HEK293 (cell line): ENCODE data around the gene ZP4.

ENCODE experiments used
- CTCF ChIA-PET: fragments of 350-600 bp; formaldehyde crosslinking; extraction: SDS; loops from one replicate; lab custom pipeline; 2021; ENCODE audit warnings: antibody characterized with exemption; lab: Yijun Ruan, JAX
- POLR2A ChIA-PET: fragments of 300-600 bp; formaldehyde crosslinking; extraction: SDS; loops from one replicate; lab custom pipeline; 2020; ENCODE audit warnings: antibody characterized with exemption, inconsistent platforms; lab: Yijun Ruan, JAX
- H3K27ac ChIP-seq: fragments of 200-500 bp; sonication (Bioruptor generic); 2 replicates; pipeline ENCODE4 v1.5.1; 2014; ENCODE audit warnings: low read depth, low read length, control low read depth, inconsistent platforms; ENCODE audit errors: extremely low read depth
- H3K36me3 ChIP-seq, 2 experiments: fragments of 200-500 bp in 1 of 2; sonication (Bioruptor generic) in 1 of 2; 1 replicate in 1 of 2; 2 replicates in 1 of 2; pipeline ENCODE4 v1.5.1; 2014 to 2017; ENCODE audit warnings: inconsistent platforms in 2 of 2, low read length in 2 of 2; ENCODE audit not compliant: control insufficient read depth in 2 of 2, insufficient read depth in 1 of 2
- H3K4me1 ChIP-seq: fragments of 200-500 bp; sonication (Bioruptor generic); 2 replicates; pipeline ENCODE4 v1.5.1; 2014; ENCODE audit warnings: mild to moderate bottlenecking, low read length, inconsistent platforms; ENCODE audit not compliant: control insufficient read depth, insufficient read depth
- H3K4me3 ChIP-seq: 2 replicates; pipeline ENCODE4 v1.5.1; 2011; ENCODE audit warnings: low read depth, mild to moderate bottlenecking, control low read depth, low read length, moderate library complexity
- H3K9me3 ChIP-seq: fragments of 200-500 bp; sonication (Bioruptor generic); 2 replicates; pipeline ENCODE4 v1.5.1; 2014; ENCODE audit warnings: low read depth, low read length, inconsistent platforms; ENCODE audit not compliant: control insufficient read depth, insufficient read depth
- HOXD13 ChIP-seq: sonication (generic); formaldehyde crosslinking; IDR thresholded peaks from 2 replicates; pipeline ENCODE4 v1.8.0; 2022; ENCODE audit warnings: missing genetic modification reagents, borderline replicate concordance
- KLF16 ChIP-seq: fragments of 450-650 bp; formaldehyde crosslinking; IDR thresholded peaks from 2 replicates; pipeline ENCODE4 v1.5.1; 2017; ENCODE audit warnings: missing biosample characterization, missing genetic modification characterization
- YY1 ChIP-seq: fragments of 450-650 bp; formaldehyde crosslinking; IDR thresholded peaks from 2 replicates; pipeline ENCODE4 v1.5.1; 2018; ENCODE audit warnings: missing biosample characterization, missing genetic modification characterization
- ZBTB21 ChIP-seq: fragments of 450-650 bp; formaldehyde crosslinking; IDR thresholded peaks from 2 replicates; pipeline ENCODE4 v1.5.1; 2017; ENCODE audit warnings: missing biosample characterization, missing genetic modification characterization
- ZBTB8A ChIP-seq: fragments of 450-650 bp; formaldehyde crosslinking; IDR thresholded peaks from 2 replicates; pipeline ENCODE4 v1.5.1; 2016; ENCODE audit warnings: missing biosample characterization, missing genetic modification characterization
- ZIC2 ChIP-seq: fragments of 450-650 bp; formaldehyde crosslinking; IDR thresholded peaks from 2 replicates; pipeline ENCODE4 v1.5.1; 2016; ENCODE audit warnings: missing biosample characterization, missing genetic modification characterization
- ZNF155 ChIP-seq: fragments of 450-650 bp; formaldehyde crosslinking; IDR thresholded peaks from 2 replicates; pipeline ENCODE4 v1.5.1; 2016; ENCODE audit warnings: missing biosample characterization, missing genetic modification characterization
- ZNF169 ChIP-seq: fragments of 450-650 bp; formaldehyde crosslinking; IDR thresholded peaks from 2 replicates; pipeline ENCODE4 v1.5.1; 2016; ENCODE audit warnings: missing biosample characterization, missing genetic modification characterization
- ZNF184 ChIP-seq: fragments of 450-650 bp; IDR thresholded peaks from 2 replicates; pipeline ENCODE4 v1.5.1; 2018; ENCODE audit warnings: missing biosample characterization, mild to moderate bottlenecking, missing genetic modification characterization
- ZNF214 ChIP-seq: fragments of 450-650 bp; formaldehyde crosslinking; IDR thresholded peaks from 2 replicates; pipeline ENCODE4 v1.5.1; 2017; ENCODE audit warnings: missing biosample characterization, mild to moderate bottlenecking, missing genetic modification characterization, borderline replicate concordance
- ZNF223 ChIP-seq: fragments of 450-650 bp; formaldehyde crosslinking; IDR thresholded peaks from 2 replicates; pipeline ENCODE4 v1.5.1; 2016; ENCODE audit warnings: missing biosample characterization, missing genetic modification characterization
- ZNF23 ChIP-seq: fragments of 450-650 bp; formaldehyde crosslinking; IDR thresholded peaks from 2 replicates; pipeline ENCODE4 v1.5.1; 2016; ENCODE audit warnings: missing biosample characterization, missing genetic modification characterization, borderline replicate concordance
- ZNF335 ChIP-seq: fragments of 450-650 bp; formaldehyde crosslinking; conservative IDR thresholded peaks from 2 replicates; pipeline ENCODE4 v1.5.1; 2016; ENCODE audit warnings: missing biosample characterization, missing genetic modification characterization
- ZNF354C ChIP-seq: fragments of 450-650 bp; formaldehyde crosslinking; IDR thresholded peaks from 2 replicates; pipeline ENCODE4 v1.5.1; 2016; ENCODE audit warnings: missing biosample characterization, missing genetic modification characterization, low read depth, borderline replicate concordance
- ZNF423 ChIP-seq: fragments of 450-650 bp; formaldehyde crosslinking; IDR thresholded peaks from 2 replicates; pipeline ENCODE4 v1.5.1; 2016; ENCODE audit warnings: missing biosample characterization, missing genetic modification characterization
- ZNF501 ChIP-seq: fragments of 450-650 bp; formaldehyde crosslinking; IDR thresholded peaks from 2 replicates; pipeline ENCODE4 v1.5.1; 2016; ENCODE audit warnings: missing biosample characterization, missing genetic modification characterization
- ZNF514 ChIP-seq: fragments of 450-650 bp; formaldehyde crosslinking; IDR thresholded peaks from 2 replicates; pipeline ENCODE4 v1.5.1; 2016; ENCODE audit warnings: missing biosample characterization, missing genetic modification characterization
- ZNF529 ChIP-seq: fragments of 450-650 bp; formaldehyde crosslinking; IDR thresholded peaks from 2 replicates; pipeline ENCODE4 v1.5.1; 2017; ENCODE audit warnings: missing genetic modification characterization, missing biosample characterization; ENCODE audit not compliant: insufficient replicate concordance
- ZNF549 ChIP-seq: fragments of 450-650 bp; IDR thresholded peaks from 2 replicates; pipeline ENCODE4 v1.5.1; 2018; ENCODE audit warnings: missing biosample characterization, missing genetic modification characterization, mild to moderate bottlenecking, inconsistent platforms, moderate library complexity
- ZNF571 ChIP-seq: fragments of 450-650 bp; formaldehyde crosslinking; IDR thresholded peaks from 2 replicates; pipeline ENCODE4 v1.5.0; 2017; ENCODE audit warnings: missing biosample characterization, missing genetic modification characterization
- ZNF626 ChIP-seq: fragments of 450-650 bp; sonication (Bioruptor Pico); formaldehyde crosslinking; IDR thresholded peaks from 2 replicates; pipeline ENCODE4 v1.5.1; 2018; ENCODE audit warnings: missing biosample characterization, missing genetic modification characterization, inconsistent platforms
- ZNF658 ChIP-seq: fragments of 450-650 bp; formaldehyde crosslinking; IDR thresholded peaks from 2 replicates; pipeline ENCODE4; 2016; ENCODE audit warnings: missing biosample characterization, missing genetic modification characterization
- ZNF677 ChIP-seq: fragments of 450-650 bp; IDR thresholded peaks from 2 replicates; pipeline ENCODE4 v1.5.0; 2018; ENCODE audit warnings: missing biosample characterization, mild to moderate bottlenecking, missing genetic modification characterization, moderate library complexity
- ZNF707 ChIP-seq: fragments of 450-650 bp; formaldehyde crosslinking; IDR thresholded peaks from 2 replicates; pipeline ENCODE4 v1.5.1; 2016; ENCODE audit warnings: missing biosample characterization, missing genetic modification characterization
- ZNF792 ChIP-seq: fragments of 450-650 bp; formaldehyde crosslinking; IDR thresholded peaks from 2 replicates; pipeline ENCODE4 v1.5.1; 2016; ENCODE audit warnings: missing biosample characterization, missing genetic modification characterization
- ZSCAN30 ChIP-seq: fragments of 450-650 bp; IDR thresholded peaks from 2 replicates; pipeline ENCODE4 v1.5.1; 2018; ENCODE audit warnings: missing biosample characterization, mild to moderate bottlenecking, missing genetic modification characterization, moderate library complexity
- TF ChIP-seq, protein P1 (sequence below): fragments of 450-650 bp; formaldehyde crosslinking; IDR thresholded peaks from 2 replicates; pipeline ENCODE4; 2016; ENCODE audit warnings: missing biosample characterization, missing genetic modification characterization
- TF ChIP-seq, protein P2 (sequence below): fragments of 450-650 bp; formaldehyde crosslinking; IDR thresholded peaks from 2 replicates; pipeline ENCODE4 v1.5.1; 2016; ENCODE audit warnings: missing biosample characterization, missing genetic modification characterization
- TF ChIP-seq, protein P3 (sequence below): fragments of 450-650 bp; formaldehyde crosslinking; IDR thresholded peaks from 2 replicates; pipeline ENCODE4 v1.5.1; 2016; ENCODE audit warnings: missing biosample characterization, missing genetic modification characterization
- TF ChIP-seq, protein P4 (sequence below): fragments of 450-650 bp; formaldehyde crosslinking; IDR thresholded peaks from 2 replicates; pipeline ENCODE4 v1.5.1; 2017; ENCODE audit warnings: missing biosample characterization, missing genetic modification characterization
- TF ChIP-seq, protein P5 (sequence below): fragments of 450-650 bp; formaldehyde crosslinking; IDR thresholded peaks from 2 replicates; pipeline ENCODE4 v1.5.1; 2016; ENCODE audit warnings: missing biosample characterization, missing genetic modification characterization
- TF ChIP-seq, protein P6 (sequence below): fragments of 450-650 bp; formaldehyde crosslinking; IDR thresholded peaks from 2 replicates; pipeline ENCODE4 v1.5.1; 2016; ENCODE audit warnings: missing biosample characterization, missing genetic modification characterization

Gene ZP4

DNA sequence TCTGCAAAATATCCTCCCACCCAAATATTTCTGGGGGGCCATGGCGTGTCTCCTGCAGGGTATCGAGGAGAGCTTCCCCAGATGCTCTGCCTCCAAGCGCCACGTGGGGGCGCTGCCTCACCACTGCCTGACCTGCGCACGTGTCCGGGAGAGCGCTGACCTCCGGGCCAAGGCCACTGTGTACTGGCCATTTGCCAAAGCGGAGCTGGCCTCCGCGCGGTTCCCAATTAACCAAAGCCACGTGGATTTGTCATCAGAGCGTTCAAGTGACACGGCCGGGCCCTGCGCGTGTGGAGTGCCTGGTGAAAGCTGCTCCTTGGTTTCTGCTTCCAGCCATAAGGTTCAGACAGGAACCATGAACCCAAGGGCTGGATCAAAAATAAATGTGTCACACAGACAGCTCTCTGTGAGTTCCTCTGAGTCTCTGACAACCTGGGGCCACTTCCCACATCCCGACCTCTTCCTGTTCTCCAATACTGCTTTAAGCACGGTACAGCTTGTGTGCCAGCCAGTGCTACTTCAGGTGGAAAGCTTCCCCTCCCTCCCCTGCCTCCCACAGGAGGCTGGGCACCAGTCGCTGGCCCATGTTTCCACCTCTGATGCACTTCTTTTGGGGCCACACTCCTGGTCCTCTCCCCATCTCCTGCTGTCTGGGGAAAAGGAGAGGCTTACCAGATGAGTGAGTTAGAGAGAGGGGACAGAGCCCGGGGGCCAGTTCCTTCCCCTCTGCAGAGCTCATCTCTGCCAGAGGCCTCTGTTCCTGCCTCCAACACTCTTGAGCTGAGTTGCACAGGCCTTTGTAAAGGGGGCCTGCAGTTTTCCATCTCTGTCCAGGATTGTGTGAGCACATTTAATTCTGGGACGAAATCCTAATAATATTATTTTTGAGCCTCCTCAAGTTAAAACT, 26.1 kb downstream of the ZP4 start:
- POLR2A ChIA-PET = no interaction called here
- H3K4me3 ChIP-seq = peak overlapping the region; percentile 14
- TF ChIP-seq ZNF169 (tag by site-specific recombination) (no peak), ZNF658 (tag by site-specific recombination) (no peak), ZNF223 (tag by site-specific recombination) (no peak), ZNF354C (tag by site-specific recombination) (no peak), ZIC2 (tag by site-specific recombination) (no peak), ZNF23 (tag by site-specific recombination) (no peak), ZNF549 (tag by site-specific recombination) (no peak), ZBTB21 (tag by site-specific recombination) (peak; percentile 36; the same call in 1 of the 2 replicates), ZNF571 (tag by site-specific recombination) (no peak), ZNF707 (tag by site-specific recombination) (no peak), ZNF214 (no peak), ZBTB8A (no peak; the same call in 1 of the 2 replicates), KLF16 (tag by site-specific recombination) (peak; percentile 19; the same call in 1 of the 2 replicates), ZNF501 (tag by site-specific recombination) (no peak; the same call in 1 of the 2 replicates), ZNF529 (tag by site-specific recombination) (no peak), ZNF626 (no peak), ZNF184 (tag by site-specific recombination) (no peak), ZNF155 (tag by site-specific recombination) (no peak), ZSCAN30 (peak; percentile 87), ZNF423 (no peak), ZNF677 (0 out of 2 replicates have a peak, but pooled peaks have one; percentile 13), HOXD13 (CRISPR knock-in tag) (no peak), ZNF335 (tag by site-specific recombination) (peak; percentile 51; the same call in 1 of the 2 replicates), ZNF792 (tag by site-specific recombination) (no peak), ZNF514 (tag by site-specific recombination) (no peak), YY1 (tag by site-specific recombination) (no peak)
- TF ChIP-seq, protein P1, sequence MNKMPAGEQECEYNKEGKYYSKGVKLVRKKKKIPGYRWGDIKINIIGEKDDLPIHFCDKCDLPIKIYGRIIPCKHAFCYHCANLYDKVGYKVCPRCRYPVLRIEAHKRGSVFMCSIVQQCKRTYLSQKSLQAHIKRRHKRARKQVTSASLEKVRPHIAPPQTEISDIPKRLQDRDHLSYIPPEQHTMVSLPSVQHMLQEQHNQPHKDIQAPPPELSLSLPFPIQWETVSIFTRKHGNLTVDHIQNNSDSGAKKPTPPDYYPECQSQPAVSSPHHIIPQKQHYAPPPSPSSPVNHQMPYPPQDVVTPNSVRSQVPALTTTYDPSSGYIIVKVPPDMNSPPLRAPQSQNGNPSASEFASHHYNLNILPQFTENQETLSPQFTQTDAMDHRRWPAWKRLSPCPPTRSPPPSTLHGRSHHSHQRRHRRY (tag by site-specific recombination) = no peak
- TF ChIP-seq, protein P2, sequence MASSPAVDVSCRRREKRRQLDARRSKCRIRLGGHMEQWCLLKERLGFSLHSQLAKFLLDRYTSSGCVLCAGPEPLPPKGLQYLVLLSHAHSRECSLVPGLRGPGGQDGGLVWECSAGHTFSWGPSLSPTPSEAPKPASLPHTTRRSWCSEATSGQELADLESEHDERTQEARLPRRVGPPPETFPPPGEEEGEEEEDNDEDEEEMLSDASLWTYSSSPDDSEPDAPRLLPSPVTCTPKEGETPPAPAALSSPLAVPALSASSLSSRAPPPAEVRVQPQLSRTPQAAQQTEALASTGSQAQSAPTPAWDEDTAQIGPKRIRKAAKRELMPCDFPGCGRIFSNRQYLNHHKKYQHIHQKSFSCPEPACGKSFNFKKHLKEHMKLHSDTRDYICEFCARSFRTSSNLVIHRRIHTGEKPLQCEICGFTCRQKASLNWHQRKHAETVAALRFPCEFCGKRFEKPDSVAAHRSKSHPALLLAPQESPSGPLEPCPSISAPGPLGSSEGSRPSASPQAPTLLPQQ (tag by site-specific recombination) = peak; percentile 58; the same call in 1 of the 2 replicates
- TF ChIP-seq, protein P3, sequence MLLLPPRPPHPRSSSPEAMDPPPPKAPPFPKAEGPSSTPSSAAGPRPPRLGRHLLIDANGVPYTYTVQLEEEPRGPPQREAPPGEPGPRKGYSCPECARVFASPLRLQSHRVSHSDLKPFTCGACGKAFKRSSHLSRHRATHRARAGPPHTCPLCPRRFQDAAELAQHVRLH (tag by site-specific recombination) = 0 out of 2 replicates have a peak, but pooled peaks have one; percentile 24
- TF ChIP-seq, protein P4, sequence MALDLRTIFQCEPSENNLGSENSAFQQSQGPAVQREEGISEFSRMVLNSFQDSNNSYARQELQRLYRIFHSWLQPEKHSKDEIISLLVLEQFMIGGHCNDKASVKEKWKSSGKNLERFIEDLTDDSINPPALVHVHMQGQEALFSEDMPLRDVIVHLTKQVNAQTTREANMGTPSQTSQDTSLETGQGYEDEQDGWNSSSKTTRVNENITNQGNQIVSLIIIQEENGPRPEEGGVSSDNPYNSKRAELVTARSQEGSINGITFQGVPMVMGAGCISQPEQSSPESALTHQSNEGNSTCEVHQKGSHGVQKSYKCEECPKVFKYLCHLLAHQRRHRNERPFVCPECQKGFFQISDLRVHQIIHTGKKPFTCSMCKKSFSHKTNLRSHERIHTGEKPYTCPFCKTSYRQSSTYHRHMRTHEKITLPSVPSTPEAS = peak; percentile 27; the same call in 1 of the 2 replicates
- TF ChIP-seq, protein P5, sequence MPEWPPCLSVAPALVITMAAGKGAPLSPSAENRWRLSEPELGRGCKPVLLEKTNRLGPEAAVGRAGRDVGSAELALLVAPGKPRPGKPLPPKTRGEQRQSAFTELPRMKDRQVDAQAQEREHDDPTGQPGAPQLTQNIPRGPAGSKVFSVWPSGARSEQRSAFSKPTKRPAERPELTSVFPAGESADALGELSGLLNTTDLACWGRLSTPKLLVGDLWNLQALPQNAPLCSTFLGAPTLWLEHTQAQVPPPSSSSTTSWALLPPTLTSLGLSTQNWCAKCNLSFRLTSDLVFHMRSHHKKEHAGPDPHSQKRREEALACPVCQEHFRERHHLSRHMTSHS (tag by site-specific recombination) = no peak
- TF ChIP-seq, protein P6, sequence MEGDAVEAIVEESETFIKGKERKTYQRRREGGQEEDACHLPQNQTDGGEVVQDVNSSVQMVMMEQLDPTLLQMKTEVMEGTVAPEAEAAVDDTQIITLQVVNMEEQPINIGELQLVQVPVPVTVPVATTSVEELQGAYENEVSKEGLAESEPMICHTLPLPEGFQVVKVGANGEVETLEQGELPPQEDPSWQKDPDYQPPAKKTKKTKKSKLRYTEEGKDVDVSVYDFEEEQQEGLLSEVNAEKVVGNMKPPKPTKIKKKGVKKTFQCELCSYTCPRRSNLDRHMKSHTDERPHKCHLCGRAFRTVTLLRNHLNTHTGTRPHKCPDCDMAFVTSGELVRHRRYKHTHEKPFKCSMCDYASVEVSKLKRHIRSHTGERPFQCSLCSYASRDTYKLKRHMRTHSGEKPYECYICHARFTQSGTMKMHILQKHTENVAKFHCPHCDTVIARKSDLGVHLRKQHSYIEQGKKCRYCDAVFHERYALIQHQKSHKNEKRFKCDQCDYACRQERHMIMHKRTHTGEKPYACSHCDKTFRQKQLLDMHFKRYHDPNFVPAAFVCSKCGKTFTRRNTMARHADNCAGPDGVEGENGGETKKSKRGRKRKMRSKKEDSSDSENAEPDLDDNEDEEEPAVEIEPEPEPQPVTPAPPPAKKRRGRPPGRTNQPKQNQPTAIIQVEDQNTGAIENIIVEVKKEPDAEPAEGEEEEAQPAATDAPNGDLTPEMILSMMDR = peak; percentile 93

More for the DNA sequence above, 26.1 kb downstream of the ZP4 start:
- no peaks in the 10 kb centered on the region for H3K4me1 ChIP-seq
- H3K9me3 ChIP-seq = no peaks in the 10 kb centered on the region
- no peaks in the 10 kb centered on the region for H3K36me3 ChIP-seq
- CTCF ChIA-PET = interaction anchor here (0.5 to 5.0 kb wide), 101 partner anchors 9 to 1549 kb away, joined by 3 to 120 read pairs (median 4); no protein-coding TSS in a partner anchor
- H3K27ac ChIP-seq = no peak overlapping the region
